NCI-H82 treated with DMSO at 0.1 percent for 48 hours (cell line): Measurements from ENCODE around the gene P4HA2.

Experiments
- DNase-seq: peaks from one replicate; lab custom pipeline; 2025; ENCODE audit not compliant: unreplicated experiment; lab: John Stamatoyannopoulos, UW

P4HA2 gene

GRCh38 chr5:132227485-132228240, at the start of gene P4HA2:
P4HA2 (minus strand) TSS chr5:132227853; CDS start chr5:132218626, 9,227 bp downstream.
- DNase-seq: peak; percentile 38

- no peak for DNase-seq
Observed at GRCh38 chr5:132277256-132277655, 49.6 kb upstream of the P4HA2 start.

GRCh38 chr5:132275367-132276220, 47.9 kb upstream of the P4HA2 start:
- no peak for DNase-seq

- DNase-seq: no peak
Observed at GRCh38 chr5:132274050-132274792, 46.6 kb upstream of the P4HA2 start.

GRCh38 chr5:132273631-132274030, 46.0 kb upstream of the P4HA2 start:
- DNase-seq: no peak

GRCh38 chr5:132272311-132273210, 44.9 kb upstream of the P4HA2 start:
- DNase-seq: peak; percentile 30

GRCh38 chr5:132271251-132272246, 43.9 kb upstream of the P4HA2 start:
- DNase-seq: no peak

GRCh38 chr5:132270706-132271105, 43.1 kb upstream of the P4HA2 start:
- DNase-seq: no peak

- DNase-seq: no peak
Observed at GRCh38 chr5:132270335-132270665, 42.6 kb upstream of the P4HA2 start.

- DNase-seq: no peak
Observed at GRCh38 chr5:132269635-132270334, 42.1 kb upstream of the P4HA2 start.

GRCh38 chr5:132268769-132269551, 41.3 kb upstream of the P4HA2 start:
- no peak for DNase-seq

GRCh38 chr5:132267931-132268768, 40.5 kb upstream of the P4HA2 start:
- DNase-seq: no peak

- no peak for DNase-seq
Observed at GRCh38 chr5:132267166-132267739, 39.6 kb upstream of the P4HA2 start.

- DNase-seq: no peak
Observed at GRCh38 chr5:132266836-132267160, 39.1 kb upstream of the P4HA2 start.

GRCh38 chr5:132266031-132266835, 38.6 kb upstream of the P4HA2 start:
- no peak for DNase-seq
